Osteoblast (primary cell): ENCODE data around the gene ELAVL2. TPM values are rescaled to one million over a fixed set of nuclear protein-coding genes. Genes with fewer than 3 reads are reported as not detected.
A peak's percentile ranks its signal among the peaks of the same experiment; 100 is the strongest.

ENCODE experiments used
- DNase-seq: peaks from one replicate; pipeline ENCODE4 v3.0.0; 2011; ENCODE audit warnings: low spot score, mixed read lengths; ENCODE audit not compliant: insufficient read length; ENCODE audit errors: missing footprints
- H2AFZ ChIP-seq: 2 replicates; pipeline ENCODE4 v1.6.0; 2011; ENCODE audit warnings: mild to moderate bottlenecking, low read length
- H3K27ac ChIP-seq: 2 replicates; pipeline ENCODE4 v1.5.1; 2011; ENCODE audit warnings: mild to moderate bottlenecking, low read depth, low read length, moderate library complexity
- H3K27me3 ChIP-seq: 2 replicates; pipeline ENCODE4 v1.6.0; 2012; ENCODE audit warnings: mild to moderate bottlenecking, control low read depth, inconsistent platforms, low read length, moderate library complexity; ENCODE audit not compliant: insufficient read depth
- H3K36me3 ChIP-seq: 2 replicates; pipeline ENCODE4 v1.5.1; 2011; ENCODE audit warnings: mild to moderate bottlenecking, low read length, control low read depth, moderate library complexity; ENCODE audit not compliant: insufficient read depth
- H3K4me1 ChIP-seq: 2 replicates; pipeline ENCODE4 v1.5.1; 2011; ENCODE audit warnings: mild to moderate bottlenecking, low read length, control low read depth, moderate library complexity; ENCODE audit not compliant: insufficient read depth
- H3K4me2 ChIP-seq: 2 replicates; pipeline ENCODE4 v1.6.0; 2011; ENCODE audit warnings: mild to moderate bottlenecking, low read length; ENCODE audit not compliant: insufficient read depth
- H3K4me3 ChIP-seq: fragments of 200-600 bp; sonication (generic); 3 replicates; pipeline ENCODE4 v1.5.1; 2012; ENCODE audit warnings: mild to moderate bottlenecking, low read length, inconsistent platforms; ENCODE audit not compliant: insufficient read depth
- H3K79me2 ChIP-seq: 2 replicates; pipeline ENCODE4 v1.6.0; 2012; ENCODE audit warnings: mild to moderate bottlenecking, low read length, control low read depth, inconsistent platforms; ENCODE audit not compliant: insufficient read depth
- H3K9me3 ChIP-seq: 2 replicates; pipeline ENCODE4 v1.5.1; 2011; ENCODE audit warnings: low read depth, low read length, control low read depth
- H4K20me1 ChIP-seq: 2 replicates; pipeline ENCODE4 v1.6.0; 2012; ENCODE audit warnings: mild to moderate bottlenecking, low read length, control low read depth; ENCODE audit not compliant: insufficient read depth
- CTCF ChIP-seq: IDR thresholded peaks from 2 replicates; pipeline ENCODE4 v1.5.1; 2011; ENCODE audit warnings: mild to moderate bottlenecking, low read depth, low read length, moderate library complexity; ENCODE audit errors: extremely low read depth
- total RNA-seq: library from RNA; depleted of rRNA; stranded (reverse); fragments of >200 nt; gene quantifications from 2 replicates; pipeline ENCODE4 v1.2.3, GENCODE V29; 2012

The ELAVL2 gene
- total RNA-seq, 1 donor = 0.36 TPM

GRCh38 chr9:23783509-23783908, 42.5 kb downstream of the ELAVL2 start:
- DNase-seq = no peak
- no peak overlapping the region for H3K4me2 ChIP-seq

GRCh38 chr9:23779220-23779619, 46.8 kb downstream of the ELAVL2 start:
- H3K4me2 ChIP-seq = no peak overlapping the region
- no peak overlapping the region for H2AFZ ChIP-seq
- H3K36me3 ChIP-seq = no peaks in the 10 kb centered on the region
- no peaks in the 10 kb centered on the region for H3K4me1 ChIP-seq
- peak; percentile 14 for DNase-seq
- no peak overlapping the region for H3K27ac ChIP-seq
- H3K9me3 ChIP-seq = no peaks in the 10 kb centered on the region
- no peaks in the 10 kb centered on the region for H3K79me2 ChIP-seq
- TF ChIP-seq CTCF = no peak
- H3K27me3 ChIP-seq = no peaks in the 10 kb centered on the region
- no peak overlapping the region for H3K4me3 ChIP-seq
- H4K20me1 ChIP-seq = no peaks in the 10 kb centered on the region

More at GRCh38 chr9:23783509-23783908, 42.5 kb downstream of the ELAVL2 start:
- Histone ChIP-seq H2AFZ (no peak overlapping the region), H3K36me3 (no peaks in the 10 kb centered on the region), H3K27ac (no peak overlapping the region), H4K20me1 (no peaks in the 10 kb centered on the region), H3K9me3 (no peaks in the 10 kb centered on the region), H3K27me3 (no peaks in the 10 kb centered on the region), H3K4me3 (no peak overlapping the region), H3K79me2 (no peaks in the 10 kb centered on the region), H3K4me1 (no peaks in the 10 kb centered on the region)
- TF ChIP-seq CTCF = no peak

- Histone ChIP-seq H3K4me2 (no peak overlapping the region), H3K79me2 (no peaks in the 10 kb centered on the region)
These were observed 48.7 kb downstream of the ELAVL2 start for GRCh38 chr9:23777328-23777727.

GRCh38 chr9:23775549-23775948, 50.5 kb downstream of the ELAVL2 start:
- H3K4me3 ChIP-seq = no peak overlapping the region
- no peak overlapping the region for H2AFZ ChIP-seq
- no peak overlapping the region for H3K27ac ChIP-seq
- no peaks in the 10 kb centered on the region for H3K36me3 ChIP-seq
- H3K4me2 ChIP-seq = no peak overlapping the region
- no peaks in the 10 kb centered on the region for H3K27me3 ChIP-seq
- no peaks in the 10 kb centered on the region for H3K4me1 ChIP-seq
- no peak for DNase-seq
- TF ChIP-seq CTCF = no peak
- no peaks in the 10 kb centered on the region for H4K20me1 ChIP-seq
- no peaks in the 10 kb centered on the region for H3K79me2 ChIP-seq
- no peaks in the 10 kb centered on the region for H3K9me3 ChIP-seq

More at GRCh38 chr9:23777328-23777727, 48.7 kb downstream of the ELAVL2 start:
- no peaks in the 10 kb centered on the region for H3K4me1 ChIP-seq
- H4K20me1 ChIP-seq = no peaks in the 10 kb centered on the region
- DNase-seq = no peak
- no peak overlapping the region for H3K27ac ChIP-seq
- no peak for TF ChIP-seq CTCF
- no peaks in the 10 kb centered on the region for H3K36me3 ChIP-seq
- H3K9me3 ChIP-seq = no peaks in the 10 kb centered on the region
- no peak overlapping the region for H3K4me3 ChIP-seq
- no peak overlapping the region for H2AFZ ChIP-seq
- no peaks in the 10 kb centered on the region for H3K27me3 ChIP-seq
